GM12872 (cell line): ENCODE data around the gene NMT1.

Experiments
- TF ChIP-seq, protein P1 (sequence below): IDR thresholded peaks from 3 replicates; pipeline ENCODE4 v1.5.1; 2011; ENCODE audit warnings: low read depth, mild to moderate bottlenecking, low read length, moderate library complexity; ENCODE audit not compliant: insufficient read depth

Gene NMT1

GRCh38 chr17:45088741-45089140 is 27.6 kb downstream of the NMT1 start:
- TF ChIP-seq, protein P1, sequence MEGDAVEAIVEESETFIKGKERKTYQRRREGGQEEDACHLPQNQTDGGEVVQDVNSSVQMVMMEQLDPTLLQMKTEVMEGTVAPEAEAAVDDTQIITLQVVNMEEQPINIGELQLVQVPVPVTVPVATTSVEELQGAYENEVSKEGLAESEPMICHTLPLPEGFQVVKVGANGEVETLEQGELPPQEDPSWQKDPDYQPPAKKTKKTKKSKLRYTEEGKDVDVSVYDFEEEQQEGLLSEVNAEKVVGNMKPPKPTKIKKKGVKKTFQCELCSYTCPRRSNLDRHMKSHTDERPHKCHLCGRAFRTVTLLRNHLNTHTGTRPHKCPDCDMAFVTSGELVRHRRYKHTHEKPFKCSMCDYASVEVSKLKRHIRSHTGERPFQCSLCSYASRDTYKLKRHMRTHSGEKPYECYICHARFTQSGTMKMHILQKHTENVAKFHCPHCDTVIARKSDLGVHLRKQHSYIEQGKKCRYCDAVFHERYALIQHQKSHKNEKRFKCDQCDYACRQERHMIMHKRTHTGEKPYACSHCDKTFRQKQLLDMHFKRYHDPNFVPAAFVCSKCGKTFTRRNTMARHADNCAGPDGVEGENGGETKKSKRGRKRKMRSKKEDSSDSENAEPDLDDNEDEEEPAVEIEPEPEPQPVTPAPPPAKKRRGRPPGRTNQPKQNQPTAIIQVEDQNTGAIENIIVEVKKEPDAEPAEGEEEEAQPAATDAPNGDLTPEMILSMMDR, result no peak

- TF ChIP-seq, protein P1, result no peak
Measured at GRCh38 chr17:45090711-45091110, 29.6 kb downstream of the NMT1 start.

DNA sequence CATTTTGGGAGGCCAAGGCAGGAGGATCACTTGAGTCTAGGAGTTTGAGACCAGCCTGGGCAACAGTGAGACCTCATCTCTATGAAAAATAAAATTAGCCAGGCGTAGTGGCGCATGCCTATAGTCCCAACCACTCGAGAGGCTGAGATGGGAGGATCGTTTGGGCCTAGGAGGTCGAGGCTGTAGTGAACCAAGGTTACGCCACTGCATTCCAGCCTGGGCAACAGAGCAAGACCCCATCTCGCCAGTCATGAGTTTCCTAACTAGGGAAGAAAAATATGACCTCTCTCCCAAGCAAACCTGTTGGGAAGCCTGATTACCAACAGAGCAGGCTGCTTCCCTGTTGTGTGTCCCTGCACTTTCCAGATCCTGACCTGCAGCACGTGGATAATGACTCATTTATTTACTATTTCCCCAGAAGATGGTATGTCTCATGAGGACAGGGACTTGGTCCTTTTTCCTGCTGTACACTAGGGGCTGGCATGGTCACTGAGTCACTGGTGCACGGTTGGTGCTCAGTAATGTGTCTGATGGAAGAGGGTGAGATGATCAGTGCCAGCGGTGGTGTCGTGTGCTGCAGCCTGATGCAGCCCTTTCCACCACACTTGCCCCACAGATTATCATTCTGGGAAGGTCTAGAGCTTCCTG is 30.8 kb downstream of the NMT1 start:
- TF ChIP-seq, protein P1, result no peak

DNA sequence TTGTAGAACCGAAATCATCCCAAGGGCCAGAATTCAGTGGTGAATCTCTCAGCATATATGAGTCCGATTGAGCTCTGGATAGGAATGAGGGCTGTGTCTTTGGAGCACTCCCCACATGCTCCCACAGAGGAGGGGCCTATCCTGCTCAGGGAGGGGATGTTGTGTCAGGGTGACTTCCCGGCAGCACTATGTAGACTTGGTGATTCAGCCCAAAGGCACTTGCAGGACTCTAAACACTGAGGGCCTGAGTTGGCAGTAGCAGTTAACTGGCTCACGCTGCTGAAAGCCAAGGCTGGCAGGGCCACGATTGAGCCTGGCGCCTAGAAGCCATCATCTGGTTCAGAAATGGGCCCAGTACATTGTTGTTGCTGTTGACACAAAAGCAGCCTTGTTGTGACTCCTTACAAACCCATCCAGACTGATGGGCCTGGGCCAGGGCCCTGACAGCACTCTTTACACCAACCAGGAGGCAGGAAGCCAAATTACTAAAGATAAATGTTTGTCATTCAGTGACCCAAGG is 31.9 kb downstream of the NMT1 start:
- TF ChIP-seq, protein P1, result no peak

DNA sequence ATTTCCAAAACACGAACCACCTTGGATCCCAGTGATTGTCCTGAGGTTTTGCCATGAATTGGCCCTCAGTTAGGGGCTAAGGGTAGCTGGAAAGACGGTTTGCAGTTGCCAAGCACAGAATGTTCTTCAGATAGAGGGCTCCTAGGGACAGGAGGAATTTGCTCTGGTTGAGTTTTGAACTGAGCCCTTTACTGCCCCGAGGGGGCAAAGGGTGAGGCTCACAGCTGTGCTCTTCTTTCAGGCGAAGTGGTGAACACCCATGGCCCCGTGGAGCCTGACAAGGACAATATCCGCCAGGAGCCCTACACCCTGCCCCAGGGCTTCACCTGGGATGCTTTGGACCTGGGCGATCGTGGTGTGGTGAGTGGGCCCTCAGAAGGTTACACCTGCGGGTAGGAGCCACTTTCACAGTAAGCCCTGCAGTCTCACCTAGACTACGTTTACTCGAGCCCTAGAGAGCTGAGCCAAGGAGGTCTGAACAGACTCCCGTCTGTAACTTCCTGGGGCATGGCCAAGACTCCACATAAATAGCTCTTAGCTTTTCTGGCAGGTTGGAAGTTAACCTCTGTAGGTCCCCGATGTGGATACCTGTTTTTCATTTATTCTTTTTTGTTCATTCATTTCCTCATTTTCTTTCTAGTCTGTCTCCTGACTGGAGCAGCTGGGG is 32.5 kb downstream of the NMT1 start:
- TF ChIP-seq, protein P1, result no peak

DNA sequence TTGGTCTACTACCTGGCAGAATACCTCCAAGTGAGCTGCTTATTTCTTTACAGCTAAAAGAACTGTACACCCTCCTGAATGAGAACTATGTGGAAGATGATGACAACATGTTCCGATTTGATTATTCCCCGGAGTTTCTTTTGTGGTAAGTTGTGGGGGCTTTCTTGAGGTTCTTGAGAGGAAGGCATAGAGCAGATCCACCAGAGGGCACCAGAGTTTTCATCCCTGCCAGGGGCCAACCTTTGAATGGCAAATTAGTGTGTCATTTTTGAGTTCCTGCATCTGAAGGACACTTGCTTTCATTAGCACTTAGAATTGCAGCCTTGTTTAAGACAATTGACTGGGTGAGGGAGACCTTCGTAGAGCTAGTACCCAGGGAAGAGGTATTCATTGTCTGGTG is 35.0 kb downstream of the NMT1 start:
- TF ChIP-seq, protein P1, result peak; percentile 58

GRCh38 chr17:45096926-45097325 is 35.8 kb downstream of the NMT1 start:
- TF ChIP-seq, protein P1, result no peak
